ENCODE data around the gene USP46.
A peak's percentile ranks its signal among the peaks of the same experiment; 100 is the strongest.

USP46 gene

DNA sequence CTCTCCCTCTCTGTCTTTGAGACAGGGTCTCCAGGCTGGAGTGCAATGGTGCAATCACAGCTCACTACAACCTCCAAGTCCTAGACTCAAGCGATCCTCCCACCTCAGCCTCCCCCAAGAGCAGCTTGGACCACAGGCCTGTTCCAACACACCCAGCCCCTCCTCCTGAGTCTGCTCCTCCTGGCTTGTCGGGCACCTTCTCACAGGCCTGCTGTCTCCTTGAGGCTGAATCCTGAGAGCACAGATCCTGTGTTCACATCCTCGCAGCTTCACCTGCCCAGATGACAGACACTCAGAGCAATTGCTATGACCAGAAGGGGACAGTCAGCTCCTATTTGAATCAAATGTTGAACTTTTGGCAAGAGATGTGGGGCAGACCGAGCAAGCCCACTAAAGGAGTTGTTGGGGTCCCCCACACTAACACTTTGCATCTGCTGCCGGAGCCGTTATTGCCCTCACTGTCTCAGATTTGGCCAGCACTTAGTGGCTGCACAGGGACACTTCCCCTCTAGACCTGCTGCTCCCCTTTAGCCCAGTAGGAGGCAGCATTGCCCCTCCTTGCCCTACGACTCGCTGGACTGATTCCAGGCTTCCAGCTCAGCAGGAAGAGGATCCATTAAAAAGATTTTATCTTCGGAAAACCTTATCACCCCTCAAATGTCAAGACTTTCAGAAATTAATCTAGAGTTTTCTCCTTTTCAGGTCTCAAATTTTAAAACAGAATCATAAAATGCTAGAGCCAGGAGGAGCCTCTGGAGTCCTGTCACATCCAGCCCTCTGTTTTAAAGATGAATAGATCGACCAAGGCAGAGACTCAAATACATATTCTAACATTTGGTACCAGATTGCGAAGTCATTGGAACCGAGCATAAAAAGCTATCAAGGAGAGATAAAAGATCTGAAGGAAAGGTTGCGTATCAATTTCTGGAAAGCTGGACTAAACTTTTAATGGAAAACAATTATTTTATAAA lies 113.7 kb downstream of the USP46 start:
- no peak overlapping the region for H3K4me3 ChIP-seq (replicated peaks; ENCODE audit: low read depth, low read length)
- DNase-seq (ENCODE audit: low read depth): peak; percentile 76
- TF ChIP-seq, protein P1, sequence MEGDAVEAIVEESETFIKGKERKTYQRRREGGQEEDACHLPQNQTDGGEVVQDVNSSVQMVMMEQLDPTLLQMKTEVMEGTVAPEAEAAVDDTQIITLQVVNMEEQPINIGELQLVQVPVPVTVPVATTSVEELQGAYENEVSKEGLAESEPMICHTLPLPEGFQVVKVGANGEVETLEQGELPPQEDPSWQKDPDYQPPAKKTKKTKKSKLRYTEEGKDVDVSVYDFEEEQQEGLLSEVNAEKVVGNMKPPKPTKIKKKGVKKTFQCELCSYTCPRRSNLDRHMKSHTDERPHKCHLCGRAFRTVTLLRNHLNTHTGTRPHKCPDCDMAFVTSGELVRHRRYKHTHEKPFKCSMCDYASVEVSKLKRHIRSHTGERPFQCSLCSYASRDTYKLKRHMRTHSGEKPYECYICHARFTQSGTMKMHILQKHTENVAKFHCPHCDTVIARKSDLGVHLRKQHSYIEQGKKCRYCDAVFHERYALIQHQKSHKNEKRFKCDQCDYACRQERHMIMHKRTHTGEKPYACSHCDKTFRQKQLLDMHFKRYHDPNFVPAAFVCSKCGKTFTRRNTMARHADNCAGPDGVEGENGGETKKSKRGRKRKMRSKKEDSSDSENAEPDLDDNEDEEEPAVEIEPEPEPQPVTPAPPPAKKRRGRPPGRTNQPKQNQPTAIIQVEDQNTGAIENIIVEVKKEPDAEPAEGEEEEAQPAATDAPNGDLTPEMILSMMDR (IDR thresholded peaks at IDR 0.05; ENCODE audit: low read length, missing control alignments): peak; percentile 99
